Measurements from ENCODE around the gene RBMS2.

DNA sequence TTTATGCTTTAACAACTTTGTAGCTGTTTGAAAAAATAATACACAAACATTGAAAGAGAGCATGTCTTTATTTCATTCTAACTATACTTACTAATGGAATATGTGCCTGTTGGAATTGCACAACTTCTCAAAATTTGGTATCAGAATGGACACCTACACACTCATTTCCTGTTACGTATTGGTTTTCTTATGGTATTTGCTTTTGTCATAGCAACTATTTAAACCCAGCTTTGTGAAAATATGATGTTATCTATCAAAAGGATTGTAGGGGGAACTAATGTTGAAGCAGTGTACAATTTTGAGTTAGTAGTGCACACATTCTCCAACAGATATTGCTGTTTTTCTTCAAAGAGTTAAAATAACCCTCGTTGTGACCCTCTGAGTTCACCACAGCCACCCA is 52.6 kb downstream of the RBMS2 start:
- TF ChIP-seq ZNF212 (CRISPR knock-in tag; IDR thresholded peaks at IDR 0.05) (no peak), SP2 (IDR thresholded peaks at IDR 0.05; ENCODE audit: extremely low read depth, low read depth, low read length, poor library complexity, severe bottlenecking) (no peak), SRF (CRISPR knock-in tag; IDR thresholded peaks at IDR 0.05) (no peak)
- TF ChIP-seq, protein P1, sequence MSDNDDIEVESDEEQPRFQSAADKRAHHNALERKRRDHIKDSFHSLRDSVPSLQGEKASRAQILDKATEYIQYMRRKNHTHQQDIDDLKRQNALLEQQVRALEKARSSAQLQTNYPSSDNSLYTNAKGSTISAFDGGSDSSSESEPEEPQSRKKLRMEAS (CRISPR knock-in tag; IDR thresholded peaks at IDR 0.05): no peak
- TF ChIP-seq, protein P2, sequence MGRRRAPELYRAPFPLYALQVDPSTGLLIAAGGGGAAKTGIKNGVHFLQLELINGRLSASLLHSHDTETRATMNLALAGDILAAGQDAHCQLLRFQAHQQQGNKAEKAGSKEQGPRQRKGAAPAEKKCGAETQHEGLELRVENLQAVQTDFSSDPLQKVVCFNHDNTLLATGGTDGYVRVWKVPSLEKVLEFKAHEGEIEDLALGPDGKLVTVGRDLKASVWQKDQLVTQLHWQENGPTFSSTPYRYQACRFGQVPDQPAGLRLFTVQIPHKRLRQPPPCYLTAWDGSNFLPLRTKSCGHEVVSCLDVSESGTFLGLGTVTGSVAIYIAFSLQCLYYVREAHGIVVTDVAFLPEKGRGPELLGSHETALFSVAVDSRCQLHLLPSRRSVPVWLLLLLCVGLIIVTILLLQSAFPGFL (CRISPR knock-in tag; IDR thresholded peaks at IDR 0.05): no peak

Measured in K562 (cell line).